ENCODE results near the gene PIGK.

DNA sequence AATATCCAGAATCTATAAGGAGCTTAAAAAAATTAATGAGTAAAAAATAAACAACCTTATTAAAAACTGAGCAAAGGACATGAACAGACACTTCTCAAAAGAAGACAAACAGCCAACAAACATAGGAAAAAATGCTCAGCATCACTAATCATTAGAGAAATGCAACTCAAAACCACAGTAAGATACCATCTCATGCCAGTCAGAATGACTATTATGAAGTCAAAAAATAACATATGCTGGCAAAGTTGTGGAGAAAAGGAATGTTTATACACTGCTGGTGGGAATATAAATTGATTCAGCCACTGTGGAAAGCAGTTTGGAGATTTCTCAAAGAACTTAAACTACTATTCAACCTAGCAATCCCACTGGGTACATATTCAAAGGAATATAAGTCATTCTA, 25.3 kb downstream of the PIGK start:
- TF ChIP-seq, protein P1, sequence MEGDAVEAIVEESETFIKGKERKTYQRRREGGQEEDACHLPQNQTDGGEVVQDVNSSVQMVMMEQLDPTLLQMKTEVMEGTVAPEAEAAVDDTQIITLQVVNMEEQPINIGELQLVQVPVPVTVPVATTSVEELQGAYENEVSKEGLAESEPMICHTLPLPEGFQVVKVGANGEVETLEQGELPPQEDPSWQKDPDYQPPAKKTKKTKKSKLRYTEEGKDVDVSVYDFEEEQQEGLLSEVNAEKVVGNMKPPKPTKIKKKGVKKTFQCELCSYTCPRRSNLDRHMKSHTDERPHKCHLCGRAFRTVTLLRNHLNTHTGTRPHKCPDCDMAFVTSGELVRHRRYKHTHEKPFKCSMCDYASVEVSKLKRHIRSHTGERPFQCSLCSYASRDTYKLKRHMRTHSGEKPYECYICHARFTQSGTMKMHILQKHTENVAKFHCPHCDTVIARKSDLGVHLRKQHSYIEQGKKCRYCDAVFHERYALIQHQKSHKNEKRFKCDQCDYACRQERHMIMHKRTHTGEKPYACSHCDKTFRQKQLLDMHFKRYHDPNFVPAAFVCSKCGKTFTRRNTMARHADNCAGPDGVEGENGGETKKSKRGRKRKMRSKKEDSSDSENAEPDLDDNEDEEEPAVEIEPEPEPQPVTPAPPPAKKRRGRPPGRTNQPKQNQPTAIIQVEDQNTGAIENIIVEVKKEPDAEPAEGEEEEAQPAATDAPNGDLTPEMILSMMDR (conservative IDR thresholded peaks at IDR 0.05; ENCODE audit: low read depth, low read length), result no peak
- TF ChIP-seq POLR2A (IDR thresholded peaks at IDR 0.05; ENCODE audit: low read depth, low read length) (no peak), RAD21 (IDR thresholded peaks at IDR 0.05; ENCODE audit: low read length) (no peak), MAZ (IDR thresholded peaks at IDR 0.05; ENCODE audit: borderline replicate concordance, low read depth, low read length) (no peak)

All from IMR-90 (cell line).